ENCODE measurements around the gene DIPK1C.

- TF ChIP-seq CREB1 (IDR thresholded peaks at IDR 0.05) (no peak), CREB1 (CRISPR knock-in tag; IDR thresholded peaks at IDR 0.05) (no peak), ZNF274 (IDR thresholded peaks at IDR 0.05; ENCODE audit: borderline replicate concordance, low read depth, low read length) (no peak), JUNB (CRISPR knock-in tag; conservative IDR thresholded peaks at IDR 0.05) (no peak), ATF3 (IDR thresholded peaks at IDR 0.05) (no peak), ATF3 (CRISPR knock-in tag; conservative IDR thresholded peaks at IDR 0.05) (no peak), MNT (conservative IDR thresholded peaks at IDR 0.05) (no peak), TCF7L2 (IDR thresholded peaks at IDR 0.05; ENCODE audit: low read depth, low read length) (no peak), ZNF140 (CRISPR knock-in tag; IDR thresholded peaks at IDR 0.05) (no peak), AFF4 (CRISPR knock-in tag; IDR thresholded peaks at IDR 0.05) (no peak), CTCF (IDR thresholded peaks at IDR 0.05 in 2 of 3, conservative IDR thresholded peaks at IDR 0.05 in 1 of 3; ENCODE audit: insufficient read depth in 2 of 3, low read depth in 1 of 3, low read length in 3 of 3) (no peak), CREB3 (tag; conservative IDR thresholded peaks at IDR 0.05; ENCODE audit: low read depth) (no peak), SIX5 (IDR thresholded peaks at IDR 0.05; ENCODE audit: borderline replicate concordance in 1 of 2, insufficient read depth in 1 of 2, low read depth in 1 of 2, low read length in 2 of 2) (no peak), ZNF121 (CRISPR knock-in tag; conservative IDR thresholded peaks at IDR 0.05) (no peak), EGR1 (conservative IDR thresholded peaks at IDR 0.05) (no peak)
Observed at GRCh38 chr18:74435740-74436139, 21.4 kb downstream of the DIPK1C start.
